Activated naive CD4-positive, alpha-beta T cell treated with anti-CD3 and anti-CD28 coated beads for 36 hours (primary cell): ENCODE results near the gene RPIA. TPM values are rescaled to one million over a fixed set of nuclear protein-coding genes. Genes with fewer than 3 reads are reported as not detected.

Experiments used
- CTCF ChIA-PET: fragments of 350-600 bp; sonication (Branson Sonifier 250); formaldehyde crosslinking; loops from one replicate; lab custom pipeline; 2021; ENCODE audit warnings: antibody characterized with exemption; lab: Charles Lee
- DNase-seq: peaks from one replicate; pipeline ENCODE4 v3.0.0-alpha.2; 2020
- H3K27ac Mint-ChIP-seq: one replicate; pipeline ENCODE4 v1.8.0; 2021; ENCODE audit warnings: mild to moderate bottlenecking, mixed read lengths
- H3K27me3 Mint-ChIP-seq: one replicate; pipeline ENCODE4 v1.8.0; 2021; ENCODE audit warnings: low read depth, mixed read lengths
- H3K36me3 Mint-ChIP-seq: one replicate; pipeline ENCODE4 v1.8.0; 2021; ENCODE audit warnings: low read depth, mixed read lengths
- H3K4me1 Mint-ChIP-seq: one replicate; pipeline ENCODE4 v1.8.0; 2021; ENCODE audit warnings: low read depth, mixed read lengths
- H3K4me3 Mint-ChIP-seq: one replicate; pipeline ENCODE4 v1.8.0; 2021; ENCODE audit warnings: mild to moderate bottlenecking, moderate library complexity, mixed read lengths
- H3K9me3 Mint-ChIP-seq: one replicate; pipeline ENCODE4 v1.8.0; 2021; ENCODE audit warnings: mixed read lengths
- intact Hi-C: fragments of 100-400 bp; cut with micrococcal nuclease; formaldehyde crosslinking; loops from one replicate; pipeline ENCODE4 v1.15.1; 2023
- total RNA-seq, 2 experiments: library from RNA; stranded (reverse); gene quantifications; one replicate each; pipeline ENCODE4 v1.2.3, GENCODE V29; 2021

RPIA gene
- total RNA-seq, 2 experiments from 2014 or later: 67.3 to 70.0 TPM

- intact Hi-C loops: loop anchor here (1.0 to 10.0 kb wide), 5 partner anchors 63 to 636 kb away; partner anchors contain the start of genes EIF2AK3 and KRCC1
- Mint-ChIP-seq H3K36me3 (peaks cover 21% of the 10 kb centered on the region), H3K4me3 (peak overlapping the region; percentile 93), H3K27ac (peak overlapping the region; percentile 91), H3K4me1 (peaks cover 45% of the 10 kb centered on the region), H3K9me3 (no peaks in the 10 kb centered on the region), H3K27me3 (no peaks in the 10 kb centered on the region)
- DNase-seq: peak; percentile 69
- CTCF ChIA-PET: interaction anchor here (0.5 to 2.0 kb wide), 6 partner anchors 13 to 106 kb away, joined by 3 to 7 read pairs (median 4); no protein-coding TSS in a partner anchor
Measured at GRCh38 chr2:88690591-88691338, 708 bp upstream of the RPIA start.

DNA sequence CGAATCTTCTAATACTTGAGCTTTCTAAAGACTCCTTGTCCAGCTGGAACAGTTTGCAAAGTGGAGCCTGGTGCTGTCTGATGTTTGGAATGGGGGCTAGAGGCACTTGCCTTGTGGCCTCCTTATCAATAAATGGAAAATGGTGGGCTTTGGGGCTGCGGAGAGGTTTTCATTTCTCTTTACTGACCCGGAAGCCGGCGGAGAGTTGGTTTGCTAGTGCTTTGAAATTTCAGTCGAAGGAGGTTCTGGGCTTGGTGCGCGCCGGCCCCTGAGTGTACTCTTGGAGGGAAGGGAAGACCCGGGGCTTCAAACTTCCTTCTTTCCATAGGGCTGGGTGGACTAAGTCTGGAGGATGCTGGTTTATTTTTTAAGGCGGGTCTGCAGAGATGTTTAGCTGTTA lies 714 bp downstream of the RPIA start:
- Mint-ChIP-seq H3K27me3 (no peaks in the 10 kb centered on the region), H3K4me1 (peaks cover 57% of the 10 kb centered on the region), H3K36me3 (peaks cover 16% of the 10 kb centered on the region), H3K9me3 (no peaks in the 10 kb centered on the region), H3K4me3 (peak overlapping the region; percentile 93), H3K27ac (peak overlapping the region; percentile 78)
- intact Hi-C loops: loop anchor here (10.0 kb wide), 1 partner anchor 637 kb away; the partner anchor contains the start of gene KRCC1
- peak; percentile 50 for DNase-seq
- CTCF ChIA-PET: interaction anchor here (0.9 to 2.0 kb wide), 8 partner anchors 9 to 102 kb away, joined by 3 to 8 read pairs (median 4); no protein-coding TSS in a partner anchor

- Mint-ChIP-seq H3K27me3 (no peaks in the 10 kb centered on the region), H3K4me1 (peaks cover 61% of the 10 kb centered on the region), H3K9me3 (no peaks in the 10 kb centered on the region), H3K27ac (no peak overlapping the region), H3K36me3 (peaks cover 17% of the 10 kb centered on the region), H3K4me3 (no peak overlapping the region)
- CTCF ChIA-PET: interaction anchor here (1.2 to 1.4 kb wide), 3 partner anchors 14 to 59 kb away, joined by 3 to 4 read pairs (median 3); no protein-coding TSS in a partner anchor
- no peak for DNase-seq
- intact Hi-C loops: loop anchor here (10.0 kb wide), 1 partner anchor 639 kb away; the partner anchor contains the start of gene KRCC1
Measured at GRCh38 chr2:88693911-88694414, 2.5 kb downstream of the RPIA start.

DNA sequence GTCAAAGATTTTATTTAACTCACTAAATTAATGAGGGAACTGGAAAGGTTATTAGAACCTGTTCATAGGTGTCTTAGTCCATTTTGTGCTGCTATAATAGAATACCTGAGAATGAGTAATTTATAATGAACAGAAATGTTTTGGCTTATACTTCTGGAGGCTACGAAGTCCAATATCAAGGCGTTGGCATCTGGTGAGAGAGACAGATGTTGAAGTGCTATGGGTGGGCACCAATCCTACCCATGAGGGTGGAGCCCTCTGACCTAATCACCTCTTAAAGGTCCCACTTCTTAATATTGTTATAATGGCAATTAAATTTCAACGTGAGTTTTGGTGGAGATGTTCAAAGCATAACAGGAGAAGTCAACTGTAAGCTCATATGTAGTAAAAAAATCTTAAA lies 5.1 kb downstream of the RPIA start:
- CTCF ChIA-PET: interaction anchor here (0.6 to 1.2 kb wide), 2 partner anchors 25 to 78 kb away, joined by 3 to 4 read pairs; no protein-coding TSS in a partner anchor
- no peaks in the 10 kb centered on the region for H3K9me3 Mint-ChIP-seq
- H3K27ac Mint-ChIP-seq: no peak overlapping the region
- DNase-seq: no peak
- no peak overlapping the region for H3K4me3 Mint-ChIP-seq
- intact Hi-C loops: loop anchor here (10.0 kb wide), 1 partner anchor 642 kb away; the partner anchor contains the start of gene KRCC1
- H3K27me3 Mint-ChIP-seq: no peaks in the 10 kb centered on the region
- H3K36me3 Mint-ChIP-seq: peaks cover 23% of the 10 kb centered on the region
- H3K4me1 Mint-ChIP-seq: peaks cover 45% of the 10 kb centered on the region

DNA sequence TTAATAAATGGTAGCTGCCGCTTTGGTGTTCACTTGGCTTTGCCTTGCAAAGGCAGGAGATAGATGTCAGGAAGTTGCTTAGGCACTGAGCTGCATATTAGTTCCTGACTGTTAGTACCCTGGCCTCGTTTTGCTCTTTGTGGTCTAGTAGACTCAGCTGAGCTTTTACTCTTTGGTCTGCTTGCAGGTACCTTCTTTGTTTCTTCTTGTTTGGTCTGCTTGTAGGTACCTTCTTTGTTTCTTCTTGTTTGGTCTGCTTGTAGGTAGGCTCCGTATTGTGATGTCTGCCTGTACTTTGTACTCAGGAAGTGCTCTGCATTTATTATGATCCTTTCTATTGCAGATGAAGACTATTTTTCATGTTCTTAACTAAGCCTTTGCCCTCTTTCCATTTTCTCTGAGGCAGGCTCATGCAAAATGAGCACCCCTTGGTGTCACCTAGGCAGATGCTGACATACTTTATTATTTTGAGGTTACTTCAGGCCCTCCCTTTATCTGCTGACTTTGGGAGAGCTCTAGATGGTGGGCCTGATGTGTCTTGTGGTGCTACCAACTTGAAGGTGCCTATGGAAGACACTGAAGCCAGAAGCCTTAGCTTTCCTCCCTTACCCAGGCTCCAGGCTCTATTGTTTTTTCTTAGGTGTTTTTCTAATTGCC lies 6.0 kb downstream of the RPIA start:
- H3K27ac Mint-ChIP-seq: peak overlapping the region; percentile 40
- H3K27me3 Mint-ChIP-seq: no peaks in the 10 kb centered on the region
- no peak for DNase-seq
- H3K36me3 Mint-ChIP-seq: peaks cover 29% of the 10 kb centered on the region
- CTCF ChIA-PET: interaction anchor here (0.6 to 2.0 kb wide), 2 partner anchors 9 to 26 kb away, joined by 3 to 9 read pairs; no protein-coding TSS in a partner anchor
- H3K4me3 Mint-ChIP-seq: peak overlapping the region; percentile 19
- intact Hi-C loops: loop anchor here (10.0 kb wide), 1 partner anchor 643 kb away; the partner anchor contains the start of gene KRCC1
- no peaks in the 10 kb centered on the region for H3K9me3 Mint-ChIP-seq
- peaks cover 45% of the 10 kb centered on the region for H3K4me1 Mint-ChIP-seq

DNA sequence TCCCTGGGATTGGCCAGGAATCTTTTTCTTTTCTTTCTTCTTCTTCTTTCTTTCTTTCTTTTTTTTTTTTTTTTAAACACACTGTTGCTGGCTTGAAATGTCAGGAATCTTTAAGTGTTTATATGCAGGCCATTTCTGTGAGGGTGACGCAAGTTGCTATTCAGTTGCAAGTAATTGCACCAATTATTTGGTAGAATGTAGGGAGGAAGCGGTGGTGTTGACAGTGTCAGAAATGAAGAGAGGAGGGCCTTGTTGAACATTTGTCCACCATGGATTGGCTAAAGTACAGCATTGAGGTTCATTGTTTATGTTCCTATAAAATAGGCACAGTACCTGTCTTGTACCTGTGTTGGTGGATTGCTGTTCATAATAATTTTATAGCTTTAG lies 6.5 kb downstream of the RPIA start:
- CTCF ChIA-PET: interaction anchor here (2.0 kb wide), 1 partner anchor 27 kb away, joined by 9 read pairs; no protein-coding TSS in a partner anchor
- Mint-ChIP-seq H3K27ac (no peak overlapping the region), H3K9me3 (no peaks in the 10 kb centered on the region), H3K4me1 (peaks cover 40% of the 10 kb centered on the region), H3K27me3 (no peaks in the 10 kb centered on the region), H3K4me3 (no peak overlapping the region), H3K36me3 (peaks cover 35% of the 10 kb centered on the region)
- DNase-seq: no peak
- intact Hi-C loops: loop anchor here (10.0 kb wide), 1 partner anchor 643 kb away; the partner anchor contains the start of gene KRCC1

- CTCF ChIA-PET: interaction anchor here (2.0 kb wide), 1 partner anchor 28 kb away, joined by 9 read pairs; no protein-coding TSS in a partner anchor
- no peaks in the 10 kb centered on the region for H3K9me3 Mint-ChIP-seq
- peaks cover 34% of the 10 kb centered on the region for H3K4me1 Mint-ChIP-seq
- no peak overlapping the region for H3K27ac Mint-ChIP-seq
- no peak for DNase-seq
- H3K36me3 Mint-ChIP-seq: peaks cover 38% of the 10 kb centered on the region
- intact Hi-C loops: loop anchor here (10.0 kb wide), 1 partner anchor 644 kb away; the partner anchor contains the start of gene KRCC1
- H3K4me3 Mint-ChIP-seq: no peak overlapping the region
- no peaks in the 10 kb centered on the region for H3K27me3 Mint-ChIP-seq
Measured at GRCh38 chr2:88698498-88699233, 7.2 kb downstream of the RPIA start.

GRCh38 chr2:88707003-88707402 lies 15.5 kb downstream of the RPIA start:
- CTCF ChIA-PET: interaction anchor here (0.8 to 1.2 kb wide), 2 partner anchors 10 to 15 kb away, joined by 3 to 4 read pairs; partner anchors contain the start of gene RPIA
- H3K27me3 Mint-ChIP-seq: no peaks in the 10 kb centered on the region
- H3K36me3 Mint-ChIP-seq: peaks cover 55% of the 10 kb centered on the region
- peaks cover 5% of the 10 kb centered on the region for H3K4me1 Mint-ChIP-seq
- no peak overlapping the region for H3K4me3 Mint-ChIP-seq
- peaks cover 8% of the 10 kb centered on the region for H3K9me3 Mint-ChIP-seq
- intact Hi-C loops: no loop called here
- DNase-seq: no peak
- H3K27ac Mint-ChIP-seq: no peak overlapping the region

DNA sequence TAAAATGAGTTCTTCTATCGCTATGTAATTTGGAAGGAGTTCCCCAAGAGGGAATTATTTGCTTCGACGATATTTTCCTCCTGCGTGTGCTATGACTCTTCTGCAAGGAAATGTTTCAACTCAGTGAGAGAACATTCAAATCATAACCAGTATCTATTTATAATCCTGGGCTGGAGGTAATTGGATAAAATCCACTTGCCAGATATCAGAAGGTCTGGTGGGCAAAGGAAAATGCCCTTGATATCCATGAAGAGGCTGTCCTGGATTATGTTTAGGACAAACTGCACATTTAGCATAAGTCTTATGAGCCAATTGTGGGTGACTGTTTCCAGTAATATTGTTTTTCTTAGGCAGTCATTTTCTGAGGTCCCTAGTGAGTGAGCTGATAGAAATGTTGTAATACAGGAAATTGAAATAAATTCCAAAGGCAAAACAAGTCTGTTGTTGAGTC lies 17.7 kb downstream of the RPIA start:
- H3K9me3 Mint-ChIP-seq: peaks cover 8% of the 10 kb centered on the region
- peaks cover 43% of the 10 kb centered on the region for H3K36me3 Mint-ChIP-seq
- intact Hi-C loops: no loop called here
- DNase-seq: no peak
- H3K4me3 Mint-ChIP-seq: no peak overlapping the region
- H3K27me3 Mint-ChIP-seq: no peaks in the 10 kb centered on the region
- H3K27ac Mint-ChIP-seq: no peak overlapping the region
- CTCF ChIA-PET: interaction anchor here (1.2 kb wide), 1 partner anchor 8 kb away, joined by 3 read pairs; no protein-coding TSS in a partner anchor
- peaks cover 5% of the 10 kb centered on the region for H3K4me1 Mint-ChIP-seq

DNA sequence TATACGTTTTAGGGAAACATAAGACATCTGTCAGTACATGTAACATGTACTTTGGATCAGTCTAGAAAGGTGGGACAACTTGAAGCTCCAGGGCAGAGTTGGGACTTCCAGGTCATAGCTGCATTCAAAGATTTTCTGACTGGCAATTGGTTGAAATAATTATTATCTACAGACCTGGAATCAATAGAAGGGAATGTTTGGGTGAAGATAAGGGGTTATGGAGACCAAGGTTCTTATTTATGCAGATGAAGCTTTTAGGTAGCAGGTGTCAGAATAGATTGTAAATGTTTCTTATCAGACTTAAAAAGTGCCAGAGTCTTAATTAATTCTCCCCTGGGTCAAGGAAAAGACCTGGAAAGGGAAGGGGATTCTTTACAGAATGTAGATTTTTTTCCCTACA lies 19.8 kb downstream of the RPIA start:
- no peak overlapping the region for H3K4me3 Mint-ChIP-seq
- no peaks in the 10 kb centered on the region for H3K27me3 Mint-ChIP-seq
- H3K4me1 Mint-ChIP-seq: peaks cover 3% of the 10 kb centered on the region
- H3K9me3 Mint-ChIP-seq: no peaks in the 10 kb centered on the region
- intact Hi-C loops: no loop called here
- peaks cover 31% of the 10 kb centered on the region for H3K36me3 Mint-ChIP-seq
- no peak overlapping the region for H3K27ac Mint-ChIP-seq
- no peak for DNase-seq
- CTCF ChIA-PET: interaction anchor here (1.6 kb wide), 1 partner anchor 29 kb away, joined by 5 read pairs; no protein-coding TSS in a partner anchor

DNA sequence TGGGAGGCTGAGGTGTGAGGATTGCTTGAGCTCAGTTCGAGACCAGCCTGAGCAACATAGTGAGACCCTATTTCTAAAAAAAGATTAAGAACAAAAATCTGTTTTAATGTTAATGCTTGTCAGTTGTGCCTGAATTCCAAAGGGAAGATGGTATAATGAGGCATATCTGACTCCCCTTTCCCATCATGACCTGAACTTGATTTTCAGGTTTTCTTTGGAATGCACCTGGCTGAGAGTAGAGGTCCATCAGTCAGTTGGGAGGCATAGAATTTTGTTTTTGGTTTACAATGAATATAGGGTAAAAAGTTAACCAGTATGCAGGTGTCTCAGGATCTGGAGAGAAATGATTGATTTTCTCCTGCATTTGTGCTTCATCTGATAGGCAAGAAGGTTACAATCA lies 20.4 kb downstream of the RPIA start:
- Mint-ChIP-seq H3K4me3 (no peak overlapping the region), H3K27ac (no peak overlapping the region), H3K36me3 (peaks cover 32% of the 10 kb centered on the region), H3K4me1 (peaks cover 3% of the 10 kb centered on the region), H3K9me3 (no peaks in the 10 kb centered on the region), H3K27me3 (no peaks in the 10 kb centered on the region)
- CTCF ChIA-PET: no interaction called here
- DNase-seq: no peak
- intact Hi-C loops: no loop called here
